Ureter (tissue), 1 donor: ENCODE data around the gene PRR20B. TPM values are rescaled to one million over a fixed set of nuclear protein-coding genes. Genes with fewer than 3 reads are reported as not detected.
A peak's percentile ranks its signal among the peaks of the same experiment; 100 is the strongest.
"Not testable (repeated sequence)": the region's sequence is repeated elsewhere in the genome, so short reads cannot be mapped to it uniquely, and the experiment has no call there.

Experiments
- DNase-seq: peaks from one replicate; pipeline ENCODE4 v3.0.0-alpha.2; 2020; ENCODE audit warnings: low spot score
- total RNA-seq: library from RNA; stranded (reverse); gene quantifications from one replicate; pipeline ENCODE4 v1.2.4, GENCODE V29; 2023
- donor health status: DM: yes; HTN: yes; CAD: no.

Gene PRR20B
- total RNA-seq, result not detected

GRCh38 chr13:57147188-57147587 lies at the start of gene PRR20B:
Gene PRR20B (plus strand): TSS chr13:57147488. CDS start chr13:57147875, 387 bp downstream.
- DNase-seq, result not testable (repeated sequence)

- no peak for DNase-seq
These were observed 32.3 kb upstream of the PRR20B start for GRCh38 chr13:57114945-57115344.

- DNase-seq, result peak; percentile 47
These were observed 23.6 kb upstream of the PRR20B start for GRCh38 chr13:57123681-57124080.

- DNase-seq, result no peak
These were observed 18.4 kb upstream of the PRR20B start for GRCh38 chr13:57128909-57129308.

GRCh38 chr13:57136093-57136492 lies 11.2 kb upstream of the PRR20B start:
- DNase-seq, result no peak

GRCh38 chr13:57137585-57137984 lies 9.7 kb upstream of the PRR20B start:
- no peak for DNase-seq

GRCh38 chr13:57138988-57139387 lies 8.3 kb upstream of the PRR20B start:
- no peak for DNase-seq

GRCh38 chr13:57139781-57140180 lies 7.5 kb upstream of the PRR20B start:
- not testable (repeated sequence) for DNase-seq

GRCh38 chr13:57140235-57140968 lies 6.9 kb upstream of the PRR20B start, which contains the start of gene PRR20A:
Gene PRR20A (plus strand): TSS chr13:57140918. CDS start chr13:57141305, 387 bp downstream.
- DNase-seq, result not testable (repeated sequence)

- DNase-seq, result not testable (repeated sequence)
These were observed 818 bp downstream of the PRR20B start for GRCh38 chr13:57148106-57148505.

GRCh38 chr13:57153761-57154160 lies 6.5 kb downstream of the PRR20B start, which contains the start of gene PRR20C:
Gene PRR20C (plus strand): TSS chr13:57154061. CDS start chr13:57154448, 387 bp downstream.
- not testable (repeated sequence) for DNase-seq

- not testable (repeated sequence) for DNase-seq
These were observed 13.0 kb downstream of the PRR20B start, which contains the start of gene PRR20D for GRCh38 chr13:57160332-57160731. Gene PRR20D (plus strand): TSS chr13:57160632. CDS start chr13:57161019, 387 bp downstream.

- DNase-seq, result not testable (repeated sequence)
These were observed 19.6 kb downstream of the PRR20B start, which contains the start of gene PRR20E for GRCh38 chr13:57166897-57167296. Gene PRR20E (plus strand): TSS chr13:57167197. CDS start chr13:57167584, 387 bp downstream.

- DNase-seq, result no peak
These were observed 44.4 kb downstream of the PRR20B start for GRCh38 chr13:57191667-57192066.

Other genes starting within 250 kb of the PRR20B start
- not detected for gene PRR20A, start 6.6 kb upstream of the PRR20B start, total RNA-seq
- not detected for gene PRR20C, start 6.6 kb downstream of the PRR20B start, total RNA-seq
- gene PRR20D, start 13.1 kb downstream of the PRR20B start, total RNA-seq, result not detected
- not detected for gene PRR20E, start 19.7 kb downstream of the PRR20B start, total RNA-seq